ENCODE data around the gene TMEM63A. TPM values are rescaled to one million over a fixed set of nuclear protein-coding genes. Genes with fewer than 3 reads are reported as not detected.
A peak's percentile ranks its signal among the peaks of the same experiment; 100 is the strongest.
"Not testable (repeated sequence)": the region's sequence is repeated elsewhere in the genome, so short reads cannot be mapped to it uniquely, and the experiment has no call there.

Gene TMEM63A
- total and polyA plus RNA-seq, 11 donors, result 13.7 to 42.7 (median 25.3) TPM

DNA sequence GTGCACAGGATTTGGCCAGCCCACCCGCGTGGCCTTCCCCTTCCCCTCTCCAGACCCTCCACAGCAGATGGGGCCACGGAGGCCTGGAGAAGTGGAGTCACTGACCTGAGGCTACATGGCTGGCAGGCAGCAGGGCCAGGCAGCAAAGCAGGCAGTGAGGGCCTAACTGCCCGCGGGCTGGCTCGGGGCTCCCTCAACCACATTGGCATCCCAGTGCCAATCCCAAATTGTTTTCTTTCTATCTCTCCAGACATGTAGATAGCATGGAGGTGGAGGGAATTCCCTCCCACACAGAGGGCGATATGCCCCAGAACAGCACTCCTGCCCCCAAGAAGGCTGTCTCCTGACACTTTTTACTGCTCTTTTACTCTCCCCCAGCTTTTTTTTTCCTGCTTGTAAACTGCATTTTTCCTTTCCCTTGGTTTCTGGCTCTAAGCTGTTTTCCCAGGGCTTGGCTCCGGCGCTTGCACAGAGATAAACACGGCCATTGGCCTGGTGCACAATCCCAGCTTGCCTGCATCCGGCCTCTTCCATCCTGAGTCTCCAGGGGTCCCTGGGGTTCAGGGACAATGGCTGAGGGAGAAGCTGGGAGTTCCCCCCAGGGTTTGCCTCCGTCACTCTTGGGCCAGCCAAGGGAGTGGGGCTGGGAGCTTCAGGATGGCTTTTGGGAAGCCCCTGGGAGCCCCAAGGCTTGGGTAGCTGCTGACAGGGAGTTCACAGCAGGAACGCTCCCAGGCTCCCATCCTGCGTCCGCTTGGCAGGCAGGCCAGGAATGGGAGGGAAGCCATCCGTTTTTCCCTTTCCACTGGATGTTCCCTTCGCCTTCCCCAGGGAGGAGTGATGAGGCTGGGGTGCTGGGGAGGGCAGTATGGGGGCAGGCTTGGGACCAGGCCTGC lies 65.3 kb downstream of the TMEM63A start:
- intact Hi-C loops (cut with DNase I), result no loop called here
- WGBS, 4 donors, result 28 to 54% (median 40%) methylated on average over 13 to 17 of the region's 17 CpGs

DNA sequence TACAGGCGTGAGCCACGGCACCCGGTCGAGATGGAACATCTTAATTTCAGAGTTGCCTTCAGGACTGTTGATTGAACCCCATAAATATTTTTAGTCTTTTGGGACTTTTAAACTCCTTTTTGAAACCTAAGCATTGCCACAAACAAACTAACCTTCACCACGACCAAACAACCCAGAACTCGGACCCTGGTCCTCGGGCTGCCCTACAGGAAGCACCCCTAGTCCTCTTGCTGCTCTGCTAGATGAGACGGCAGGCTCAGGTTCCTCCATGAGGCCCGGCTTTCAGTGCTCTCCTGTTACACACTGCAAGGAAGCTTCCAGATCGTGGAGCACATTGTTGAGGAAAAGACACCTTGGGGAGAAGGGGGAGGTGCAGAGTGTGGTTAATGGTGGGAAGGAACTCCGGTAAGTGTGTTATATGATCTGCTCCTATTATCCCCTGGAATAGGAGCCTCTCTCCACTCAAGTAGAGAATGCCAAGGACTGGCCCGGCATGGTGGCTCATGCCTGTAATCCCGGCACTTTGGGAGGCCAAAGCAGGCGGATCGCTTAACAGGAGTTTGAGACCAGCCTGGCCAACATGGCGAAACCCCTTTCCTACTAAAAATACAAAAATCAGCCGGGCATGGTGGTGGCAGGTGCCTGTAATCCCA lies 66.5 kb downstream of the TMEM63A start:
- Histone ChIP-seq H3K27ac (peak overlapping the region in 11 of 12 donors; percentile 82 to 96 (median 92)), H3K27me3 (no peaks in the 10 kb centered on the region), H3K4me1 (peaks cover 27 to 93% (median 81%) of the 10 kb centered on the region in 12 donors), H3K9me3 (no peaks in the 10 kb centered on the region), H3K36me3 (no peaks in the 10 kb centered on the region), H3K4me3 (no peak overlapping the region)
- TF ChIP-seq, protein P1, sequence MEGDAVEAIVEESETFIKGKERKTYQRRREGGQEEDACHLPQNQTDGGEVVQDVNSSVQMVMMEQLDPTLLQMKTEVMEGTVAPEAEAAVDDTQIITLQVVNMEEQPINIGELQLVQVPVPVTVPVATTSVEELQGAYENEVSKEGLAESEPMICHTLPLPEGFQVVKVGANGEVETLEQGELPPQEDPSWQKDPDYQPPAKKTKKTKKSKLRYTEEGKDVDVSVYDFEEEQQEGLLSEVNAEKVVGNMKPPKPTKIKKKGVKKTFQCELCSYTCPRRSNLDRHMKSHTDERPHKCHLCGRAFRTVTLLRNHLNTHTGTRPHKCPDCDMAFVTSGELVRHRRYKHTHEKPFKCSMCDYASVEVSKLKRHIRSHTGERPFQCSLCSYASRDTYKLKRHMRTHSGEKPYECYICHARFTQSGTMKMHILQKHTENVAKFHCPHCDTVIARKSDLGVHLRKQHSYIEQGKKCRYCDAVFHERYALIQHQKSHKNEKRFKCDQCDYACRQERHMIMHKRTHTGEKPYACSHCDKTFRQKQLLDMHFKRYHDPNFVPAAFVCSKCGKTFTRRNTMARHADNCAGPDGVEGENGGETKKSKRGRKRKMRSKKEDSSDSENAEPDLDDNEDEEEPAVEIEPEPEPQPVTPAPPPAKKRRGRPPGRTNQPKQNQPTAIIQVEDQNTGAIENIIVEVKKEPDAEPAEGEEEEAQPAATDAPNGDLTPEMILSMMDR (IDR thresholded peaks at IDR 0.05), result no peak
- TF ChIP-seq POLR2A (IDR thresholded peaks at IDR 0.05), result no peak
- no peak for DNase-seq
- no peak for ATAC-seq
- intact Hi-C loops (cut with DNase I), result no loop called here
- 87 to 94% (median 92%) methylated on average over 17 of the region's 17 CpGs for whole genome bisulfite sequencing, 4 donors

More for the DNA sequence above, 65.3 kb downstream of the TMEM63A start:
- peak overlapping the region; percentile 82 to 96 (median 92) for H3K27ac ChIP-seq
- H3K27me3 ChIP-seq, result no peaks in the 10 kb centered on the region
- ATAC-seq (peak; percentile 61 to 77 (median 67)), DNase-seq (peak; percentile 84 to 91 (median 86))
- peaks cover 27 to 83% (median 75%) of the 10 kb centered on the region in 12 donors for H3K4me1 ChIP-seq
- TF ChIP-seq, protein P1 (IDR thresholded peaks at IDR 0.05), result no peak
- no peak for TF ChIP-seq POLR2A (IDR thresholded peaks at IDR 0.05)
- H3K36me3 ChIP-seq, result peaks cover 0 to 9% (median 0%) of the 10 kb centered on the region in 9 donors
- peak overlapping the region in 6 of 12 donors; percentile 5 to 31 (median 20) for H3K4me3 ChIP-seq
- H3K9me3 ChIP-seq, result no peaks in the 10 kb centered on the region

- H3K4me3 ChIP-seq; intact Hi-C loops (cut with DNase I); DNase-seq; ATAC-seq; H3K9me3 ChIP-seq; H3K36me3 ChIP-seq; H3K27me3 ChIP-seq: not testable (repeated sequence)
- H3K4me1 ChIP-seq, result peaks cover 27 to 91% (median 81%) of the 10 kb centered on the region in 12 donors
- WGBS, 4 donors, result 76 to 92% (median 85%) methylated on average over 4 to 7 of the region's 7 CpGs
- H3K27ac ChIP-seq, result peak overlapping the region in 11 of 12 donors; percentile 82 to 96 (median 92)
Observed at GRCh38 chr1:225815090-225815489, 67.1 kb downstream of the TMEM63A start.

DNA sequence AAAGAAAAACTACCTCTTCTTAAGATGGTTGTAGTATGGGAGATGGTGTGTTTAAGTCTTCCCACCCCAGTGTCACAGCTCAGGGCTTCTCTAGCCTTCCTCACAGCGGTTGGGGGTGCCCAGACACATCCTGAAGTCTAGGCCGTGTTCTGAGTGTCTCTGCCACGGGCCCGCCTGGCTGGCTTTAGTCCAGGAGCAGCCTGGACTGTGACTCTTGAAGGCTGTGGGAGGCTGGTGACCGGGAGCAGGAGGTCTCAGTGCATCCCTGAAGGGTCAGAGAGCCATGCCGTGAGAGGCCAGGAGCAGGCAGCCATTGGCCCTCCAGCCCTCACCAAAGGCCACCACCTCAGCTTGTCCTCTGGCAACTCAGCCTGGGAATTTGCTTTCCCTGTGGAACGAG lies 67.8 kb downstream of the TMEM63A start:
- 53 to 67% (median 62%) methylated on average over 6 to 7 of the region's 7 CpGs for WGBS, 4 donors
- Histone ChIP-seq H3K27ac (peak overlapping the region; percentile 75 to 96 (median 90)), H3K4me1 (peaks cover 27 to 86% (median 75%) of the 10 kb centered on the region in 12 donors), H3K4me3 (no peak overlapping the region), H3K36me3 (no peaks in the 10 kb centered on the region), H3K9me3 (no peaks in the 10 kb centered on the region), H3K27me3 (no peaks in the 10 kb centered on the region)
- intact Hi-C loops (cut with DNase I), result loop anchor here in 9 of 10 donors (5.0 kb wide), 3 partner anchors 33 to 68 kb away; partner anchors contain the start of genes SRP9 (in 6 of the 9) and TMEM63A (in 1 of the 9)
- ATAC-seq, result no peak
- DNase-seq, result peak in 3 of 5 donors; percentile 65 to 81 (median 67)
- TF ChIP-seq, protein P1 (IDR thresholded peaks at IDR 0.05), result no peak
- no peak for TF ChIP-seq POLR2A (IDR thresholded peaks at IDR 0.05)

Measured in heart left ventricle (tissue), 16 donors.